Epithelial cell of proximal tubule (primary cell): ENCODE results near the gene MAPK7. TPM values are rescaled to one million over a fixed set of nuclear protein-coding genes. Genes with fewer than 3 reads are reported as not detected.

Experiments
- DNase-seq: peaks from one replicate; pipeline ENCODE4 v3.0.0-alpha.2; 2011; ENCODE audit warnings: low read depth
- H3K4me3 ChIP-seq: 2 replicates; pipeline ENCODE4 v1.5.1; 2011; ENCODE audit warnings: low read depth, mild to moderate bottlenecking, low read length
- CTCF ChIP-seq: conservative IDR thresholded peaks from 2 replicates; pipeline ENCODE4 v1.5.1; 2012; ENCODE audit warnings: low read depth, mild to moderate bottlenecking, low read length
- total RNA-seq: library from RNA; depleted of rRNA; stranded (reverse); fragments of >200 nt; gene quantifications from 2 replicates; pipeline ENCODE4 v1.2.3, GENCODE V29; 2015

Gene MAPK7
- total RNA-seq, 1 donor from 2014 or later: 19.0 TPM

DNA sequence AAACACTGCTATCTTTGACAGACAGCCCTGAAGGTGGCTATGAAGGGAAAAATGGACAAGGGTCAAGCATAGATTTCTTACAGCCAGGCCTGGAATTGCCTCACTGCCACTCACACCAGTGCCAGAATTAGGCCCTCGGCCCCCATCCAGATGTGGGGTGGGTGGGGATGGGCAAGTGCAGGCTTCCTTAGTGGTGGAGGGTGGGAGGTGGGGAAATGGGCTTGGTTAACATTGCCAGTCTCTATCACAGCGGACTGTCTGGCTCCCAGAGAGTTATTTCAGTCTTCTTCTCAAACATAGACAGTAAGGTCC lies 40.6 kb upstream of the MAPK7 start:
- H3K4me3 ChIP-seq: no peak overlapping the region
- no peak for TF ChIP-seq CTCF

DNA sequence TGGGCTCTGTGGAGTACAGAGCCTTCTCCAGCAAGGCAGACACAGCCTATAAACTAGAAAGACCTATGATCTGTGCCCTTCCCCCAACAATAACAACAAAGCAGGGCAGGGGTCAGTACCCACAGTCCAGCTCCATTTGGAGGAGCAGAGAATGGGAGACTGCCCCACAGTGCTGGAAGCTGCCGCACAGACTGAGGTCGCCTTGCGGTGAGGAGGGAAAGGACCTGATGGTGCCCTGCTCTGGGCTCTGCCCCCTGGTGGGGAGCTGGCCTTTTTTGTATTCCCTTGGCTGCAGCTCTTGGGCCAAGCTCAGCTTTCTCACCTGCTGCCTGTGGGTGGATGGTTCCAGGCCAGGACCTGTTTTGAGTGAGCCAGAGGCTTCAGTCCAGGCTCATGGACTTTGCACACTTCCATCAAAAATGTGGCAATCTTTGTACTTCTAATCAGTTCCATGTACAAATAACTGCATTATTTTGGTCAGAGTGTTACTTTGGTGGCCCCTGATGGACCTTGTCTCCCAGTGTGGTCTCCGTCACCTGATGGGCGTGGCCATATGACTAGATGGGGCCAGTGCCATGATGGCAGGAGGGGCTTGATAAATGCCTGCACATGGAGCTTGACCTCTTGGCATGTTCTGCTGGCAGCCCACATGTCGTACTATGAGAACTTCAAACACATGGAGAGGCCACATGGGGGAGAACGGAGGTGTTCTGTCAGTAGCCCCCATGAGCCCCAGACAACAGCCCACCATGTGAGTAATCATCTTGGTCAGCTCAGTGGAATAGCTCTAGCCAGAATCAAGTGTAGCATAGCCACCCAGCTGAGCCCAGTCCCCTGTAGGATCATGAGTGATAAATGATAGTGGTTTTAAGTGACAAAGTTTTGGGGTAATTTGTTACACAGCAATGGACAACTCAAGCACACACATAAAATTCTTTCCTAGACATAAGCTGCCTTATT lies 40.0 kb upstream of the MAPK7 start:
- no peak for DNase-seq
- H3K4me3 ChIP-seq: no peak overlapping the region
- peak; percentile 92 for TF ChIP-seq CTCF

More for the DNA sequence above, 40.6 kb upstream of the MAPK7 start:
- DNase-seq: no peak

GRCh38 chr17:19339341-19339815 lies 38.9 kb upstream of the MAPK7 start:
- no peak for TF ChIP-seq CTCF
- DNase-seq: no peak
- no peak overlapping the region for H3K4me3 ChIP-seq

DNA sequence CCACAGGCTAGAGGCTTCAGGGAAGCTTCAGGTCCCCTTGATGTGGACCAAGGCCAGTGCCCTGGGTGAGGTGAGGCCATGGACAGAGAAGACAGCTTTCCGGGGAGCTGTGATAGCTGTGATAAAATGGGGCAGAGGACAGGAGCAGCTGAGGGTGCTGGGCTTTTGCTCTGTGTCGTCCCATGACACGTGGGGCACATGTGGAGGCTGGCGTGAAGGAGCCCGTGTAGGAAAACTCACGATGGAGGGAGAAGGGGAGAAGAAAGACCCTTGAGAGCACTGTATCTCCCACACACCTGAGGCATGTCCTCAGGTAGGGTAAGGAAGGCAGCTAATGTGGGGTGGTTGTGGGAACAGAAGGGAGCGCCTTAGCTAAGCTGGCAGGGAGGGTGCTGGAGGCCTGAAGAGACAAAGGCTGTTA lies 37.1 kb upstream of the MAPK7 start:
- no peak for TF ChIP-seq CTCF

DNA sequence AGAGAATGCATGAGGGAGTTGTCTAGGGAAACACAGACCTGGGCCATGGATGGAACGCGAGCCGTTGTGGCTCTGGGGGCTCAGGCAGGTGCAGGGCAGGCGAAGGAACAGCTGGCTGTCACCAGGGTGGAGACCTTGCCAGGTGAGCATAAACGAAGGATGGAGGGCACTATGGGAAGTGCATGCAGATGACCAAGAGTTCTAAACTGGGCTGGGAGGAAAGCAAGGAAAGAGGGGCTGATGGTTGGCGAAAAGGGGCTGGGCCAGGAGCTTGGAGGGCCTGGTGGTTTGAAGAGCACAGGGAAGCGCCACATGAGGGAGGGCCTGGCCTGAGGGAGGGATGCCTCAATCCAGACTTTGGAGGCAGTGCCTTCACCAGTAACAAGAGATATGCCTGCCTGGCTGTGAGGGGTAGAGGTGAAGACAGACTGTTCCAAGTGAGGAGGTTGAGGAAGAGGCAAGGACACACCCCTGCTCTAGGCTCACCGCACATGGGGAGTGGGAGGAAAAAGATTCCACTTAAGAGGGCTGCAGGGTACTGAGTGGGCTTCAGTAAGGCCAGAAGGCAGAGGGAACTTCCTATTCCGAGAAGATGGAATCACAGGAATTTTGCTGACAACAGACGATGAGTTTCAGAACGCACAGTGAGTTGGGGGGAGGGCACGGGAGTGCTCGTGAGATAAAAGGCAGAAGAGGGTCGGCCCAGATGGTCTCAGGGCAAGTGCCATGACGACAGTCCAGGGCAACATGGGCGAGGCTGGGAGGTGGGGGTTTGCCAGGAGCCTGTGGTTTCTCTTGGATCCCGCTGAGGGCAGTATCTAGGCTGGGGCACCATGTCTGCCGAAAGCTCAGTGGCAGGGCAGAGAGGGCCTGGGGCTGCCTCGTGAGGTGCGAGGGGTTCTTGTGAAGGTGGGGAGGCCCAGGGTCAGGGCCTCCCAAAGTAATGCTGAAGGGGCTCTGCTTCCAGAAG lies 36.4 kb upstream of the MAPK7 start:
- no peak for DNase-seq

More for the DNA sequence above, 37.1 kb upstream of the MAPK7 start:
- DNase-seq: no peak
- H3K4me3 ChIP-seq: no peak overlapping the region

More for the DNA sequence above, 36.4 kb upstream of the MAPK7 start:
- no peak overlapping the region for H3K4me3 ChIP-seq
- no peak for TF ChIP-seq CTCF
